A549 (cell line): Measurements from ENCODE around the gene URI1. TPM values are rescaled to one million over a fixed set of nuclear protein-coding genes. Genes with fewer than 3 reads are reported as not detected.

Source experiments
- ATAC-seq, 2 experiments: fragments of 200-7000 bp in 1 of 2; fragments of >200 bp in 1 of 2; cut with Nextera tagmentation in 1 of 2; cut with Tn5 transposase in 1 of 2; 3 replicates each; pipeline versions ENCODE4 v1.8.0 to v1.9.1; 2018 to 2020; ENCODE audit warnings: mild to moderate bottlenecking in 1 of 2, moderate library complexity in 1 of 2
- CTCF ChIA-PET: fragments of 300-600 bp; sonication (Branson Sonifier 250); formaldehyde crosslinking; extraction: SDS; loops from one replicate; lab custom pipeline; 2021; ENCODE audit warnings: antibody characterized with exemption, inconsistent platforms; lab: Yijun Ruan, JAX
- POLR2A ChIA-PET: fragments of 350-600 bp; formaldehyde crosslinking; extraction: SDS; loops from one replicate; lab custom pipeline; 2021; ENCODE audit warnings: antibody characterized with exemption, inconsistent platforms; lab: Yijun Ruan, JAX
- DNase-seq, 2 experiments: peaks; one replicate each; pipeline versions ENCODE4 v3.0.0 to v3.0.0-alpha.2; 2011 to 2016; ENCODE audit warnings: low read depth in 1 of 2, low spot score in 1 of 2
- FAIRE-seq: peaks from 2 replicates; lab custom pipeline; 2011; peaks lifted over from hg19 to GRCh38; lab: Jason Lieb, UNC
- H3K27ac ChIP-seq, 2 experiments: fragments of >200 bp; sonication (Bioruptor Twin); formaldehyde crosslinking; 3 replicates each; pipeline ENCODE4 v1.5.1; 2016 to 2017
- H3K4me1 ChIP-seq: fragments of >200 bp; sonication (Bioruptor Twin); formaldehyde crosslinking; 3 replicates; pipeline ENCODE4 v1.6.1; 2016
- H3K4me2 ChIP-seq: fragments of >200 bp; sonication (Bioruptor Twin); formaldehyde crosslinking; 3 replicates; pipeline ENCODE4 v1.6.1; 2016
- H3K4me3 ChIP-seq: fragments of >200 bp; sonication (Bioruptor Twin); formaldehyde crosslinking; 3 replicates; pipeline ENCODE4 v1.5.1; 2016
- H3K9me3 ChIP-seq: fragments of >200 bp; sonication (Bioruptor Twin); formaldehyde crosslinking; 3 replicates; pipeline ENCODE4 v1.6.1; 2016
- CBX8 ChIP-seq: fragments of 200-600 bp; sonication (generic); IDR thresholded peaks from 2 replicates; pipeline ENCODE4 v1.6.1; 2016
- CEBPB ChIP-seq, 2 experiments: fragments of >200 bp in 1 of 2; sonication (Bioruptor Twin) in 1 of 2; formaldehyde crosslinking in 1 of 2; IDR thresholded peaks; 2 replicates each; pipeline ENCODE4 v1.6.1; 2012 to 2016
- FOSL2 ChIP-seq, 2 experiments: fragments of 450-650 bp in 1 of 2; fragments of >200 bp in 1 of 2; sonication (Bioruptor Twin) in 1 of 2; formaldehyde crosslinking; IDR thresholded peaks; 2 replicates each; pipeline versions ENCODE4 v1.5.0 to v1.6.1; 2016 to 2020; ENCODE audit warnings: mild to moderate bottlenecking in 1 of 2, moderate library complexity in 1 of 2
- HDAC2 ChIP-seq: fragments of 200-600 bp; sonication (generic); IDR thresholded peaks from 2 replicates; pipeline ENCODE4 v1.6.1; 2016
- HEYL ChIP-seq: fragments of 250-450 bp; sonication (Bioruptor Pico); IDR thresholded peaks from 2 replicates; pipeline ENCODE4 v1.8.0; 2021; ENCODE audit warnings: mild to moderate bottlenecking, moderate library complexity
- HOXA7 ChIP-seq: fragments of 250-450 bp; sonication (Bioruptor Pico); IDR thresholded peaks from 2 replicates; pipeline ENCODE4 v1.5.0; 2020; ENCODE audit warnings: mild to moderate bottlenecking, moderate library complexity
- HOXB5 ChIP-seq: fragments of 250-450 bp; sonication (Bioruptor Pico); IDR thresholded peaks from 2 replicates; pipeline ENCODE4 v1.5.0; 2020; ENCODE audit warnings: mild to moderate bottlenecking, moderate library complexity
- JUN ChIP-seq, 2 experiments: fragments of >200 bp; sonication (Bioruptor Twin); formaldehyde crosslinking; IDR thresholded peaks; 2 replicates in 1 of 2; 3 replicates in 1 of 2; pipeline ENCODE4 v1.6.1; 2016 to 2017
- RAD21 ChIP-seq, 2 experiments: fragments of >200 bp in 1 of 2; sonication (Bioruptor Twin) in 1 of 2; formaldehyde crosslinking in 1 of 2; IDR thresholded peaks in 1 of 2; conservative IDR thresholded peaks in 1 of 2; 2 replicates in 1 of 2; 3 replicates in 1 of 2; pipeline ENCODE4 v1.6.1; 2012 to 2018; ENCODE audit warnings: inconsistent platforms in 1 of 2
- SMC3 ChIP-seq: fragments of >200 bp; sonication (Bioruptor Twin); formaldehyde crosslinking; IDR thresholded peaks from 3 replicates; pipeline ENCODE4 v1.6.1; 2018; ENCODE audit warnings: inconsistent platforms
- SREBF2 ChIP-seq: fragments of 450-650 bp; IDR thresholded peaks from 2 replicates; pipeline ENCODE4 v1.6.1; 2014; ENCODE audit warnings: mild to moderate bottlenecking, moderate library complexity
- TFCP2L1 ChIP-seq: fragments of 250-450 bp; sonication (Bioruptor Pico); IDR thresholded peaks from 2 replicates; pipeline ENCODE4 v1.5.0; 2021; ENCODE audit warnings: mild to moderate bottlenecking
- ZNF302 ChIP-seq: fragments of 250-450 bp; sonication (Bioruptor Pico); IDR thresholded peaks from 2 replicates; pipeline ENCODE4 v1.9.0; 2021; ENCODE audit warnings: inconsistent platforms, mild to moderate bottlenecking, moderate library complexity
- ZSCAN20 ChIP-seq: fragments of 250-450 bp; sonication (Bioruptor Pico); IDR thresholded peaks from 2 replicates; pipeline ENCODE4 v1.8.0; 2022; ENCODE audit warnings: mild to moderate bottlenecking, moderate library complexity
- WGBS: methylation state at CpG from one replicate; pipeline ENCODE4 v1.1.6; 2017; ENCODE audit errors: missing lambda C conversion rate; 5-methylcytosine and 5-hydroxymethylcytosine counted together
- polyA plus RNA-seq, 4 experiments: library from polyadenylated mRNA; depleted of rRNA in 3 of 4; stranded (reverse); fragments of >200 nt; fragmentation: RNase III in 1 of 4; extraction: RNeasy Plus Mini Kit Qiagen cat#74134 plus additional on column Dnase treatment in 1 of 4; gene quantifications; 2 replicates in 3 of 4; 3 replicates in 1 of 4; pipeline ENCODE4 v1.2.3, GENCODE V29; 2011 to 2017
- TF ChIP-seq, protein P1 (sequence below): fragments of 250-450 bp; sonication (Bioruptor Pico); IDR thresholded peaks from 2 replicates; pipeline ENCODE4 v1.5.0; 2021; ENCODE audit warnings: mild to moderate bottlenecking, moderate library complexity, borderline replicate concordance
- TF ChIP-seq, protein P2 (sequence below): fragments of >200 bp; sonication (Bioruptor Twin); formaldehyde crosslinking; IDR thresholded peaks from 3 replicates; pipeline ENCODE4 v1.5.1; 2016
- TF ChIP-seq, protein P3 (sequence below): fragments of 200-600 bp; sonication (generic); IDR thresholded peaks from 2 replicates; pipeline ENCODE4 v1.6.1; 2016; ENCODE audit warnings: antibody characterized with exemption, mild to moderate bottlenecking, moderate library complexity
- TF ChIP-seq, protein P4 (sequence below): IDR thresholded peaks from 2 replicates; pipeline ENCODE4 v1.6.1; 2012
- TF ChIP-seq, protein P5 (sequence below): fragments of 450-650 bp; IDR thresholded peaks from 2 replicates; pipeline ENCODE4 v1.6.1; 2014; ENCODE audit warnings: antibody characterized with exemption

Gene URI1
- polyA plus RNA-seq, 2 of the 4 experiments (the other 2 are of a cell fraction), result 116 to 228 TPM

DNA sequence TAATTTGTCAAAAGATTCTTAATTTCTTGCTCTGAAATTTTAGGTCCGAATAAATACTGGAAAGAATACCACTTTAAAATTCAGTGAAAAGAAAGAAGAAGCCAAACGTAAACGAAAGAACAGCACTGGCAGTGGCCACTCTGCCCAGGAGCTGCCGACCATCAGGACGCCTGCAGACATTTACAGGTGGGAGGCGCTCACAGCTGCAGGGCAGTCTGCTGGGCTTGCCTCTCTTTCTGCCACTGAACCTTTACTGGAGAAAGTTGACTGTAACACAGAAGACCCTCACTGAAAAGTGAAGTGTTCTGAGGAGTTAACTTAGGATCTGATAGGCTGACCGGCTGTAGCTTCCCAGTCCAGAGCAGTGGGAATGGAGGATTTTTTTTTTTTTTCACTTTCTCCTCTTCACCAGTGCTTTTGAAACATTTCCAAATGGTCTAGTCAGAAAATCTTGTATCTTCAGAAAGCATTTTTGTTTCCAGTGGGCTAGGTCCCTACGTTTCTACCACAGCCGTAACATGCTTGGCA is 69.1 kb downstream of the URI1 start:
- ATAC-seq, result peak; percentile 43 to 61; a peak in 4 of 6 replicates
- 87% methylated on average over 9 of the region's 9 CpGs for WGBS
- POLR2A ChIA-PET, result no interaction called here

DNA sequence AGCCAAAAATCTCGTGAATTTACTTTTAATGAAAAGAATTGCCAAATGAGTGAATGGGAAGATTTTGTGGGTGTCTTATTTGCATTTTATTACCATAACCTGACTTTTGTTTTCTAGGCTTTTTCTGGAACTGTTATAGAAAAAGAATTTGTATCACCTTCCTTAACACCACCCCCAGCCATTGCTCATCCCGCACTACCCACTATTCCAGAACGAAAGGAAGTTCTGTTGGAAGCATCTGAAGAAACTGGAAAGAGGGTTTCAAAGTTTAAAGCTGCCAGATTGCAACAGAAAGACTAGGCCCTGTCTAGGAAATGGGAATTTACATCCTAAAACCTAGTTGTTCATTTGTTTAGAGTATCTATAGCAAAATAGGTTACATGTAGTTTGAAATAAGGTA is 72.7 kb downstream of the URI1 start:
- FAIRE-seq, result no peak
- 94% methylated on average over 3 of the region's 3 CpGs for WGBS
- H3K4me3 ChIP-seq, result no peak overlapping the region

More for the DNA sequence above, 69.1 kb downstream of the URI1 start:
- H3K4me2 ChIP-seq, result no peak overlapping the region
- FAIRE-seq (peak; percentile 97), DNase-seq (no peak)
- CTCF ChIA-PET, result interaction anchor here (1.0 to 1.3 kb wide), 2 partner anchors 17 to 50 kb away, joined by 3 read pairs; no protein-coding TSS in a partner anchor
- H3K4me1 ChIP-seq, result peaks cover 8% of the 10 kb centered on the region; the same call in 2 of the 3 replicates
- TF ChIP-seq, protein P1, sequence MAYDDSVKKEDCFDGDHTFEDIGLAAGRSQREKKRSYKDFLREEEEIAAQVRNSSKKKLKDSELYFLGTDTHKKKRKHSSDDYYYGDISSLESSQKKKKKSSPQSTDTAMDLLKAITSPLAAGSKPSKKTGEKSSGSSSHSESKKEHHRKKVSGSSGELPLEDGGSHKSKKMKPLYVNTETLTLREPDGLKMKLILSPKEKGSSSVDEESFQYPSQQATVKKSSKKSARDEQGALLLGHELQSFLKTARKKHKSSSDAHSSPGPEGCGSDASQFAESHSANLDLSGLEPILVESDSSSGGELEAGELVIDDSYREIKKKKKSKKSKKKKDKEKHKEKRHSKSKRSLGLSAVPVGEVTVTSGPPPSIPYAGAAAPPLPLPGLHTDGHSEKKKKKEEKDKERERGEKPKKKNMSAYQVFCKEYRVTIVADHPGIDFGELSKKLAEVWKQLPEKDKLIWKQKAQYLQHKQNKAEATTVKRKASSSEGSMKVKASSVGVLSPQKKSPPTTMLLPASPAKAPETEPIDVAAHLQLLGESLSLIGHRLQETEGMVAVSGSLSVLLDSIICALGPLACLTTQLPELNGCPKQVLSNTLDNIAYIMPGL, result no peak
- TF ChIP-seq JUN (IDR thresholded peaks at IDR 0.05) (no peak), FOSL2 (IDR thresholded peaks at IDR 0.05) (no peak), FOSL2 (CRISPR knock-in tag; IDR thresholded peaks at IDR 0.05) (no peak)
- TF ChIP-seq, protein P2, sequence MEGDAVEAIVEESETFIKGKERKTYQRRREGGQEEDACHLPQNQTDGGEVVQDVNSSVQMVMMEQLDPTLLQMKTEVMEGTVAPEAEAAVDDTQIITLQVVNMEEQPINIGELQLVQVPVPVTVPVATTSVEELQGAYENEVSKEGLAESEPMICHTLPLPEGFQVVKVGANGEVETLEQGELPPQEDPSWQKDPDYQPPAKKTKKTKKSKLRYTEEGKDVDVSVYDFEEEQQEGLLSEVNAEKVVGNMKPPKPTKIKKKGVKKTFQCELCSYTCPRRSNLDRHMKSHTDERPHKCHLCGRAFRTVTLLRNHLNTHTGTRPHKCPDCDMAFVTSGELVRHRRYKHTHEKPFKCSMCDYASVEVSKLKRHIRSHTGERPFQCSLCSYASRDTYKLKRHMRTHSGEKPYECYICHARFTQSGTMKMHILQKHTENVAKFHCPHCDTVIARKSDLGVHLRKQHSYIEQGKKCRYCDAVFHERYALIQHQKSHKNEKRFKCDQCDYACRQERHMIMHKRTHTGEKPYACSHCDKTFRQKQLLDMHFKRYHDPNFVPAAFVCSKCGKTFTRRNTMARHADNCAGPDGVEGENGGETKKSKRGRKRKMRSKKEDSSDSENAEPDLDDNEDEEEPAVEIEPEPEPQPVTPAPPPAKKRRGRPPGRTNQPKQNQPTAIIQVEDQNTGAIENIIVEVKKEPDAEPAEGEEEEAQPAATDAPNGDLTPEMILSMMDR, result no peak
- TF ChIP-seq, all 56 proteins: peak for 0
- Histone ChIP-seq H3K27ac (no peak overlapping the region), H3K9me3 (no peaks in the 10 kb centered on the region), H3K4me3 (no peak overlapping the region)

More for the DNA sequence above, 72.7 kb downstream of the URI1 start:
- ChIA-PET POLR2A (no interaction called here), CTCF (interaction anchor here (0.9 to 1.5 kb wide), 3 partner anchors 12 to 299 kb away, joined by 3 to 5 read pairs (median 4); no protein-coding TSS in a partner anchor)
- H3K27ac ChIP-seq, result no peak overlapping the region
- H3K4me2 ChIP-seq, result no peak overlapping the region
- DNase-seq, result no peak
- TF ChIP-seq ZNF302 (CRISPR knock-in tag), result no peak
- TF ChIP-seq CBX8, result no peak
- no peak for TF ChIP-seq HOXB5 (CRISPR knock-in tag)
- no peak for TF ChIP-seq TFCP2L1 (CRISPR knock-in tag)
- no peak for TF ChIP-seq SMC3
- no peak for TF ChIP-seq HOXA7 (CRISPR knock-in tag)
- no peak for TF ChIP-seq CEBPB (IDR thresholded peaks at IDR 0.05)
- TF ChIP-seq, protein P3, sequence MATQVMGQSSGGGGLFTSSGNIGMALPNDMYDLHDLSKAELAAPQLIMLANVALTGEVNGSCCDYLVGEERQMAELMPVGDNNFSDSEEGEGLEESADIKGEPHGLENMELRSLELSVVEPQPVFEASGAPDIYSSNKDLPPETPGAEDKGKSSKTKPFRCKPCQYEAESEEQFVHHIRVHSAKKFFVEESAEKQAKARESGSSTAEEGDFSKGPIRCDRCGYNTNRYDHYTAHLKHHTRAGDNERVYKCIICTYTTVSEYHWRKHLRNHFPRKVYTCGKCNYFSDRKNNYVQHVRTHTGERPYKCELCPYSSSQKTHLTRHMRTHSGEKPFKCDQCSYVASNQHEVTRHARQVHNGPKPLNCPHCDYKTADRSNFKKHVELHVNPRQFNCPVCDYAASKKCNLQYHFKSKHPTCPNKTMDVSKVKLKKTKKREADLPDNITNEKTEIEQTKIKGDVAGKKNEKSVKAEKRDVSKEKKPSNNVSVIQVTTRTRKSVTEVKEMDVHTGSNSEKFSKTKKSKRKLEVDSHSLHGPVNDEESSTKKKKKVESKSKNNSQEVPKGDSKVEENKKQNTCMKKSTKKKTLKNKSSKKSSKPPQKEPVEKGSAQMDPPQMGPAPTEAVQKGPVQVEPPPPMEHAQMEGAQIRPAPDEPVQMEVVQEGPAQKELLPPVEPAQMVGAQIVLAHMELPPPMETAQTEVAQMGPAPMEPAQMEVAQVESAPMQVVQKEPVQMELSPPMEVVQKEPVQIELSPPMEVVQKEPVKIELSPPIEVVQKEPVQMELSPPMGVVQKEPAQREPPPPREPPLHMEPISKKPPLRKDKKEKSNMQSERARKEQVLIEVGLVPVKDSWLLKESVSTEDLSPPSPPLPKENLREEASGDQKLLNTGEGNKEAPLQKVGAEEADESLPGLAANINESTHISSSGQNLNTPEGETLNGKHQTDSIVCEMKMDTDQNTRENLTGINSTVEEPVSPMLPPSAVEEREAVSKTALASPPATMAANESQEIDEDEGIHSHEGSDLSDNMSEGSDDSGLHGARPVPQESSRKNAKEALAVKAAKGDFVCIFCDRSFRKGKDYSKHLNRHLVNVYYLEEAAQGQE, result no peak
- TF ChIP-seq, protein P1, result no peak
- TF ChIP-seq, protein P4, sequence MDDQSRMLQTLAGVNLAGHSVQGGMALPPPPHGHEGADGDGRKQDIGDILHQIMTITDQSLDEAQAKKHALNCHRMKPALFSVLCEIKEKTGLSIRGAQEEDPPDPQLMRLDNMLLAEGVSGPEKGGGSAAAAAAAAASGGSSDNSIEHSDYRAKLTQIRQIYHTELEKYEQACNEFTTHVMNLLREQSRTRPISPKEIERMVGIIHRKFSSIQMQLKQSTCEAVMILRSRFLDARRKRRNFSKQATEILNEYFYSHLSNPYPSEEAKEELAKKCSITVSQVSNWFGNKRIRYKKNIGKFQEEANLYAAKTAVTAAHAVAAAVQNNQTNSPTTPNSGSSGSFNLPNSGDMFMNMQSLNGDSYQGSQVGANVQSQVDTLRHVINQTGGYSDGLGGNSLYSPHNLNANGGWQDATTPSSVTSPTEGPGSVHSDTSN, result no peak
- TF ChIP-seq, protein P2, result no peak
- no peak for TF ChIP-seq SREBF2
- TF ChIP-seq, protein P5, sequence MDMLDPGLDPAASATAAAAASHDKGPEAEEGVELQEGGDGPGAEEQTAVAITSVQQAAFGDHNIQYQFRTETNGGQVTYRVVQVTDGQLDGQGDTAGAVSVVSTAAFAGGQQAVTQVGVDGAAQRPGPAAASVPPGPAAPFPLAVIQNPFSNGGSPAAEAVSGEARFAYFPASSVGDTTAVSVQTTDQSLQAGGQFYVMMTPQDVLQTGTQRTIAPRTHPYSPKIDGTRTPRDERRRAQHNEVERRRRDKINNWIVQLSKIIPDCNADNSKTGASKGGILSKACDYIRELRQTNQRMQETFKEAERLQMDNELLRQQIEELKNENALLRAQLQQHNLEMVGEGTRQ, result no peak
- TF ChIP-seq RAD21 (conservative IDR thresholded peaks at IDR 0.05 in 1 of 2, IDR thresholded peaks at IDR 0.05 in 1 of 2), result no peak
- no peak for TF ChIP-seq HDAC2
- no peak for TF ChIP-seq ZSCAN20 (CRISPR knock-in tag)
- no peak for TF ChIP-seq HEYL
- H3K4me1 ChIP-seq, result peaks cover 1% of the 10 kb centered on the region; the same call in 2 of the 3 replicates
- no peaks in the 10 kb centered on the region for H3K9me3 ChIP-seq
- no peak for ATAC-seq
